ENCODE measurements around the gene GLRA1. TPM values are rescaled to one million over a fixed set of nuclear protein-coding genes. Genes with fewer than 3 reads are reported as not detected.

GLRA1 gene
- not detected in 2 replicates for total RNA-seq

GRCh38 chr5:151924564-151925301, at the start of gene GLRA1:
GLRA1 (minus strand) TSS chr5:151924851; CDS start chr5:151924549, 302 bp downstream.

Other genes starting within 250 kb of the GLRA1 start
- 644 and 678 TPM in 2 replicates for gene SPARC, start 237.9 kb downstream of the GLRA1 start, total RNA-seq
- gene ATOX1, start 166.2 kb downstream of the GLRA1 start, total RNA-seq, result 157 and 179 TPM in 2 replicates
- gene G3BP1, start 152.9 kb downstream of the GLRA1 start, total RNA-seq, result 103 and 117 TPM in 2 replicates

Measured in bronchus fibroblast of lung (primary cell).